CD14-positive monocyte (primary cell): ENCODE measurements around the gene MAGI3. TPM values are rescaled to one million over a fixed set of nuclear protein-coding genes. Genes with fewer than 3 reads are reported as not detected.

Experiments used
- DNase-seq, 3 donors: peaks; one replicate each; pipeline ENCODE4 v3.0.0-alpha.2; 2011 to 2022
- H2AFZ ChIP-seq: 2 replicates; pipeline ENCODE4 v1.6.0; 2012; ENCODE audit warnings: mild to moderate bottlenecking, low read depth, low read length, inconsistent platforms; ENCODE audit not compliant: insufficient read depth, poor library complexity, severe bottlenecking
- H3K27ac ChIP-seq, 2 donors: 1 replicate in 1 of 2; 2 replicates in 1 of 2; pipeline ENCODE4 v1.5.1; 2012 to 2013; ENCODE audit warnings: low read length in 2 of 2, control low read depth in 1 of 2, inconsistent platforms in 1 of 2, low read depth in 1 of 2, mild to moderate bottlenecking in 1 of 2
- H3K27me3 ChIP-seq, 2 donors: one replicate each; pipeline versions ENCODE4 v1.6.0 to v1.6.1; 2011 to 2013; ENCODE audit warnings: low read length in 2 of 2; ENCODE audit not compliant: control insufficient read depth in 2 of 2, insufficient read depth in 2 of 2
- H3K36me3 ChIP-seq, 2 donors: replicated peaks in 1 of 2; 1 replicate in 1 of 2; 2 replicates in 1 of 2; pipeline versions ENCODE4 v1.5.1 to v1.6.1; 2012 to 2013; ENCODE audit warnings: low read length in 2 of 2, control low read depth in 1 of 2, inconsistent platforms in 1 of 2, mild to moderate bottlenecking in 1 of 2; ENCODE audit not compliant: insufficient read depth in 2 of 2, control insufficient read depth in 1 of 2
- H3K4me1 ChIP-seq, 2 donors: 1 replicate in 1 of 2; 2 replicates in 1 of 2; pipeline versions ENCODE4 v1.5.1 to v1.6.1; 2012 to 2013; ENCODE audit warnings: low read length in 2 of 2, control low read depth in 1 of 2, inconsistent platforms in 1 of 2, mild to moderate bottlenecking in 1 of 2, moderate library complexity in 1 of 2; ENCODE audit not compliant: insufficient read depth in 2 of 2, control insufficient read depth in 1 of 2
- H3K4me2 ChIP-seq: replicated peaks from 2 replicates; pipeline ENCODE3; 2012; ENCODE audit warnings: low read length, moderate library complexity, mild to moderate bottlenecking; ENCODE audit not compliant: poor library complexity, severe bottlenecking; ENCODE audit errors: extremely low read depth
- H3K4me3 ChIP-seq, 3 experiments: fragments of 200-600 bp in 1 of 3; sonication (generic) in 1 of 3; replicated peaks in 1 of 3; 1 replicate in 2 of 3; 2 replicates in 1 of 3; pipeline ENCODE4 v1.5.1; 2011 to 2013; ENCODE audit warnings: low read length in 3 of 3, mild to moderate bottlenecking in 3 of 3, control low read depth in 2 of 3, low read depth in 2 of 3, inconsistent platforms in 1 of 3, moderate library complexity in 1 of 3
- H3K79me2 ChIP-seq: 2 replicates; pipeline ENCODE4 v1.6.0; 2012; ENCODE audit warnings: mild to moderate bottlenecking, control low read depth, inconsistent platforms, low read length, moderate library complexity; ENCODE audit not compliant: insufficient read depth
- H3K9ac ChIP-seq: 2 replicates; pipeline ENCODE4 v1.6.0; 2017; ENCODE audit warnings: low read length, mild to moderate bottlenecking; ENCODE audit not compliant: insufficient read depth, poor library complexity, severe bottlenecking
- H3K9me3 ChIP-seq, 2 donors: replicated peaks in 1 of 2; 1 replicate in 1 of 2; 2 replicates in 1 of 2; pipeline versions ENCODE4 v1.5.1 to v1.6.1; 2012 to 2013; ENCODE audit warnings: low read length in 2 of 2, control low read depth in 1 of 2; ENCODE audit not compliant: control insufficient read depth in 1 of 2, insufficient read depth in 1 of 2
- H4K20me1 ChIP-seq: 2 replicates; pipeline ENCODE4 v1.6.0; 2012; ENCODE audit warnings: mild to moderate bottlenecking, low read length, control low read depth, moderate library complexity; ENCODE audit not compliant: insufficient read depth
- H3K27ac Mint-ChIP-seq, 7 donors: one replicate each; pipeline ENCODE4 v1.8.0; 2020; ENCODE audit warnings: mild to moderate bottlenecking in 7 of 7, mixed read lengths in 7 of 7, moderate library complexity in 6 of 7, inconsistent platforms in 2 of 7
- H3K27me3 Mint-ChIP-seq, 3 donors: one replicate each; pipeline ENCODE4 v1.8.0; 2021 to 2022; ENCODE audit warnings: low read depth in 3 of 3, mild to moderate bottlenecking in 3 of 3, mixed read lengths in 3 of 3, moderate library complexity in 3 of 3, inconsistent platforms in 1 of 3
- H3K36me3 Mint-ChIP-seq, 2 donors: one replicate each; pipeline ENCODE4 v1.8.0; 2020; ENCODE audit warnings: mixed read lengths in 2 of 2, inconsistent platforms in 1 of 2, mild to moderate bottlenecking in 1 of 2
- H3K4me1 Mint-ChIP-seq: one replicate; pipeline ENCODE4 v1.8.0; 2020; ENCODE audit warnings: mild to moderate bottlenecking, mixed read lengths
- H3K4me3 Mint-ChIP-seq, 2 donors: one replicate each; pipeline ENCODE4 v1.8.0; 2020; ENCODE audit warnings: mild to moderate bottlenecking in 2 of 2, mixed read lengths in 2 of 2, moderate library complexity in 1 of 2
- H3K9me3 Mint-ChIP-seq, 7 donors: one replicate each; pipeline ENCODE4 v1.8.0; 2020 to 2022; ENCODE audit warnings: mixed read lengths in 7 of 7, mild to moderate bottlenecking in 6 of 7, moderate library complexity in 6 of 7, inconsistent platforms in 2 of 7
- CTCF ChIP-seq: fragments of 200-600 bp; IDR thresholded peaks from one replicate; pipeline ENCODE4 v1.8.0; 2022; ENCODE audit warnings: antibody characterized with exemption, mild to moderate bottlenecking
- WGBS: methylation state at CpG from one replicate; pipeline ENCODE4 v1.1.5; 2013; ENCODE audit warnings: missing lambda C conversion rate; ENCODE audit not compliant: insufficient coverage; 5-methylcytosine and 5-hydroxymethylcytosine counted together
- intact Hi-C, 2 donors: fragments of 100-400 bp; cut with micrococcal nuclease; formaldehyde crosslinking; loops; one replicate each; pipeline versions ENCODE4 v1.15.0 to v1.15.1; 2023
- polyA plus RNA-seq, 3 donors: library from polyadenylated mRNA; depleted of rRNA in 1 of 3; unstranded in 2 of 3; stranded (reverse) in 1 of 3; fragments of 300-500 nt in 2 of 3; fragments of >200 nt in 1 of 3; fragmentation: Illumina TruSeq in 2 of 3; gene quantifications; 1 replicate in 2 of 3; 2 replicates in 1 of 3; pipeline ENCODE4 v1.2.3, GENCODE V29; 2012 to 2021

Gene MAGI3
- polyA plus RNA-seq, 3 donors, result 0.36 to 0.58 (median 0.43) TPM

DNA sequence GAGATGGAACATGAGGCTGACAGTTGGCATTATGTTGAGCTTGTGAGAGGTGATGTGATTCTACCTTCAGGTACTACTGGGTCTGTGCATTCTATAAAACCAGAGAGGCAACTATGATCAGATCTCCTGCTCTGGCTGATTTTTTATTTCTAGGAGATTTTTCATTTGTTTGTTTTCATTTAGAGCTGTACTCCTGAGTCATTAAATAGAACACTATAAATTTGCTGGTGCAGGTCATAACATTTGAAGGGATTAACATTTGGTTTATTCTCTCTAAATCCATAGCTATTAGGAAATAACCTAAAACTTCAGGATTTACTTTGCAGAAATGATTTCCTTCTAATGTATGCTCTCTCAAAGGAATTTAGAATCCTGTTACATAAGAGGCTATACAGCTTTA lies 42.9 kb downstream of the MAGI3 start:
- no peaks in the 10 kb centered on the region for H4K20me1 ChIP-seq
- no peak overlapping the region for H3K9ac ChIP-seq
- H3K4me1 ChIP-seq, result no peaks in the 10 kb centered on the region
- no peak overlapping the region for H3K27ac Mint-ChIP-seq
- peaks cover 0 to 3% (median 0%) of the 10 kb centered on the region in 7 donors for H3K9me3 Mint-ChIP-seq
- no peak overlapping the region for H3K27ac ChIP-seq
- no peak overlapping the region for H3K4me2 ChIP-seq
- H3K9me3 ChIP-seq, result no peaks in the 10 kb centered on the region
- H3K4me3 ChIP-seq, result no peak overlapping the region
- intact Hi-C loops, result no loop called here
- H3K4me1 Mint-ChIP-seq, result no peaks in the 10 kb centered on the region
- no peaks in the 10 kb centered on the region for H3K27me3 ChIP-seq
- H3K36me3 Mint-ChIP-seq, result no peaks in the 10 kb centered on the region
- no peaks in the 10 kb centered on the region for H3K79me2 ChIP-seq
- no peak overlapping the region for H2AFZ ChIP-seq
- H3K4me3 Mint-ChIP-seq, result no peak overlapping the region
- DNase-seq, result no peak
- no peak for TF ChIP-seq CTCF
- H3K36me3 ChIP-seq, result no peaks in the 10 kb centered on the region
- H3K27me3 Mint-ChIP-seq, result peaks cover 1 to 3% (median 2%) of the 10 kb centered on the region in 3 donors

DNA sequence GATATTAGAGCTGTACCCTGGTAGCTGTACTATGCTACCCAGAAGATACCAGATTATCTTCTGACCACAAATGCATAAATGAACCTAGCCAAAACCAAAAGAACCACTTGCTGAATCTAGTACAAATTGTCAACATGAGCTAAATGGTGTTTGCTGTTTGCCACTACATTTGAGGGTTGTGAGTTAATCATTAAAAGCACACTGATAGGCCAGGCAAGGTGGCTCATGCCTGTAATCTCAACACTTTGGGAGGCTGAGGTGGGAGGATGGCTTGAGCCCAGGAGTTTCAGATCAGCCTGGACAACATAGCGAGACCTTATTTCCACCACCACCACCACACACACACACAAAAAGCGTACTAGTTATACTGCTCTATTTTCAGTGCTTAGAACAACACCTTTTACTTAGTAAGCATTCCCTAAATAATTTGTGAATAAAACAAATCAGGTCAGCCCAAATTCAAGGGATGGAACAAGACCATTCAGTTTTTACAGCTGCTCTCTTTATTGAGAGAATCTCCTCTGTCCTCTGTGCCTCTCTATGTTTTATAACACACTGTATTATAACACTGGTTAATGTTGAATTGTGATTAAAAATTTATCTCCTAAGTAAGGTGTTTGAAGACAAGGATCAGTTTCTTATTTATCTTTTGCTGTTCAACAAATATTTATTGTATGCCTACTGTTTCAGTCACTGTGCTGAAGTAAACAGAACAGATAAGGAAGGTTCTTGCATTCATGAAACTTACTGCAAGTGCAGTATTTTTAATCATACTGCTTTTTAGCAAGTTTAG lies 44.0 kb downstream of the MAGI3 start:
- H3K4me3 Mint-ChIP-seq, result no peak overlapping the region

More for the DNA sequence above, 44.0 kb downstream of the MAGI3 start:
- no peaks in the 10 kb centered on the region for H3K79me2 ChIP-seq
- no peak overlapping the region for H2AFZ ChIP-seq
- Mint-ChIP-seq H3K4me1 (no peaks in the 10 kb centered on the region), H3K36me3 (no peaks in the 10 kb centered on the region), H3K9me3 (peaks cover 0 to 3% (median 0%) of the 10 kb centered on the region in 7 donors), H3K27me3 (peaks cover 1 to 3% (median 2%) of the 10 kb centered on the region in 3 donors), H3K27ac (no peak overlapping the region)
- H3K9ac ChIP-seq, result no peak overlapping the region
- H4K20me1 ChIP-seq, result no peaks in the 10 kb centered on the region
- H3K27ac ChIP-seq, result no peak overlapping the region
- H3K4me2 ChIP-seq, result no peak overlapping the region
- H3K27me3 ChIP-seq, result no peaks in the 10 kb centered on the region
- H3K4me3 ChIP-seq, result no peak overlapping the region
- H3K4me1 ChIP-seq, result no peaks in the 10 kb centered on the region
- no CpG with 5 or more reads among the region's 2 CpGs for WGBS
- H3K9me3 ChIP-seq, result no peaks in the 10 kb centered on the region
- no peaks in the 10 kb centered on the region for H3K36me3 ChIP-seq
- no peak for DNase-seq
- intact Hi-C loops, result no loop called here
- TF ChIP-seq CTCF, result no peak
